ENCODE data around the gene THEMIS2. TPM values are rescaled to one million over a fixed set of nuclear protein-coding genes. Genes with fewer than 3 reads are reported as not detected.

THEMIS2 gene
- total RNA-seq, 4 donors from 2014 or later: 5.6 to 12.0 (median 7.9) TPM

DNA sequence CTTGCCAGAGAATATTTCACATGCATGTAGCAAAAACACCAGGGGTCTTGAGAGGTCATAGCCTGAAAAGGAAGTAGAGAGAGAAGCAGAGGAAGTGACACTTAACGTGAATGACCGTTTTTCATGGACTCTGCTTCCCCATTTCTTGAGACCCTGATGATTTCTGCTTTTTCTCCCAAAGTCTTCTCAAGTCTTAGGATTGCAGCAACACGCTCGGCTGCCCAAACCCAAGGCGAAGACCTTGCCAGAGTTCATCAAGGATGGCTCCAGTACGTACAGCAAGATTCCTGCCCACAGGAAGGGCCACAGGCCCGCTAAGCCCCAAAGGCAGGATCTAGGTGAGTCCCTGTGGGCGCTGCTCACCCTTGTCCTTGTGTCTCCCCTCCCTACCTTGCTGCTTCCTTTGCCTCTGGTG is 12.8 kb downstream of the THEMIS2 start:
- H3K4me3 ChIP-seq: no peak overlapping the region
- no peaks in the 10 kb centered on the region for H3K9me3 ChIP-seq
- TF ChIP-seq POLR2A (IDR thresholded peaks at IDR 0.05) (no peak), POLR2AphosphoS5 (IDR thresholded peaks at IDR 0.05) (no peak), EP300 (IDR thresholded peaks at IDR 0.05) (no peak)
- TF ChIP-seq, protein P1, sequence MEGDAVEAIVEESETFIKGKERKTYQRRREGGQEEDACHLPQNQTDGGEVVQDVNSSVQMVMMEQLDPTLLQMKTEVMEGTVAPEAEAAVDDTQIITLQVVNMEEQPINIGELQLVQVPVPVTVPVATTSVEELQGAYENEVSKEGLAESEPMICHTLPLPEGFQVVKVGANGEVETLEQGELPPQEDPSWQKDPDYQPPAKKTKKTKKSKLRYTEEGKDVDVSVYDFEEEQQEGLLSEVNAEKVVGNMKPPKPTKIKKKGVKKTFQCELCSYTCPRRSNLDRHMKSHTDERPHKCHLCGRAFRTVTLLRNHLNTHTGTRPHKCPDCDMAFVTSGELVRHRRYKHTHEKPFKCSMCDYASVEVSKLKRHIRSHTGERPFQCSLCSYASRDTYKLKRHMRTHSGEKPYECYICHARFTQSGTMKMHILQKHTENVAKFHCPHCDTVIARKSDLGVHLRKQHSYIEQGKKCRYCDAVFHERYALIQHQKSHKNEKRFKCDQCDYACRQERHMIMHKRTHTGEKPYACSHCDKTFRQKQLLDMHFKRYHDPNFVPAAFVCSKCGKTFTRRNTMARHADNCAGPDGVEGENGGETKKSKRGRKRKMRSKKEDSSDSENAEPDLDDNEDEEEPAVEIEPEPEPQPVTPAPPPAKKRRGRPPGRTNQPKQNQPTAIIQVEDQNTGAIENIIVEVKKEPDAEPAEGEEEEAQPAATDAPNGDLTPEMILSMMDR (IDR thresholded peaks at IDR 0.05): no peak
- H3K4me1 ChIP-seq: peaks cover 4% of the 10 kb centered on the region
- WGBS: 84% methylated on average over 6 of the region's 8 CpGs
- DNase-seq (ENCODE audit: low spot score in 2 of 2): no peak
- H3K27me3 ChIP-seq: no peaks in the 10 kb centered on the region
- peaks cover 36% of the 10 kb centered on the region for H3K36me3 ChIP-seq
- H3K27ac ChIP-seq: peak overlapping the region; percentile 27

DNA sequence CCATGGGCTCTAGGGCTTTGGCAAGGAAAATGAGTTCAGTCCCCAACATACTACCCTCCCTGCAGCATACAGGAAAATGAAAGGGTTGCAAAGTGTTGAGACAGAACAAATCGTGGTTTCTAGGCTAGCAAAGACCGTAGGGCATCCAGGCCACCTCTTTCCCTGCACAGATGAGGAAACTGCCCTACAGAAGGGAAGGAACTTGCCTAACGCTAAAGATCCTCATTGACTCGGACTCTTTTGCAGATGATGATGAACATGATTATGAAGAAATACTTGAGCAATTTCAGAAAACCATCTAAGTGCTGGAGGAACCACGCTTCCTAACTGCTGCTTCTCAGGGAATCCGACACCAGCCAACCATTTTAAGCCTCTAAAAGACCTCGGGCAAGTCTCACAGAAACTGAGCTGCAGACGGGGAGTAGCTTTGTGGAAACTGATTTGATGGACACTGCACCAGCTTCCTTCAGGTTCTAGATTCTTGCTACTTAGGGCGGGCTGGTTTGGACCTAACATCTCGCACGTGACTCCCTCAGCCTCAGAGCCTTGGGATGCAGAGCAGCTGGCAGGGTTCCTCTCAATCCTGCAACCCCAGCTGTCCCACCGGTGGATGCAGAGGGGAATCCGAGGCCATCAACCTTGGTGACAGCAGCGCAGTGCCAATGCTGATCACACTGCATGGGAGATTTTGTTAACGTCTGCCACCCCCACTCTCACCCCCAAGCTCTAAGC is 13.4 kb downstream of the THEMIS2 start:
- 87% methylated on average over 12 of the region's 15 CpGs for WGBS
- no peaks in the 10 kb centered on the region for H3K9me3 ChIP-seq
- TF ChIP-seq POLR2AphosphoS5 (IDR thresholded peaks at IDR 0.05) (no peak), POLR2A (IDR thresholded peaks at IDR 0.05) (no peak), EP300 (IDR thresholded peaks at IDR 0.05) (no peak)
- TF ChIP-seq, protein P1 (IDR thresholded peaks at IDR 0.05): no peak
- H3K27me3 ChIP-seq: no peaks in the 10 kb centered on the region
- DNase-seq (ENCODE audit: low spot score in 2 of 2): no peak
- no peak overlapping the region for H3K4me3 ChIP-seq
- H3K4me1 ChIP-seq: peaks cover 4% of the 10 kb centered on the region
- H3K27ac ChIP-seq: peak overlapping the region; percentile 27
- H3K36me3 ChIP-seq: peaks cover 41% of the 10 kb centered on the region

DNA sequence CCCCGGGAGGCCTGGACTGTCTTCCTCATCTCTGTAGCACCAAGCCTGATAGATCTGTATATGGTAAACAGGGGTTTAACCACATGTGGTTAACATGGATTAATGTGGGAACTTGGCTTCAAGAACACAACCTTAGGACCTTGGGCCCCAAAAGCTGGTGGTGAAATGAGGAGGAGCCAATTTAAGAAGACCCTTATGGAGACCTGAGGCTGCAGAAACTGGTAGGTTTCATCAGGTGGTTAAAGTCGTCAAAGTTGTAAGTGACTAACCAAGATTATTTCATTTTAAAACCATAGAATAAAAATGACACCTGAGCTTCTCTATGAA is 14.0 kb downstream of the THEMIS2 start:
- no peaks in the 10 kb centered on the region for H3K27me3 ChIP-seq
- peaks cover 46% of the 10 kb centered on the region for H3K36me3 ChIP-seq
- no peak for DNase-seq (ENCODE audit: low spot score in 2 of 2)
- H3K27ac ChIP-seq: no peak overlapping the region
- no peaks in the 10 kb centered on the region for H3K9me3 ChIP-seq
- WGBS: 78% methylated on average over 2 of the region's 2 CpGs
- no peak for TF ChIP-seq EP300 (IDR thresholded peaks at IDR 0.05)
- no peak for TF ChIP-seq POLR2A (IDR thresholded peaks at IDR 0.05)
- no peak for TF ChIP-seq POLR2AphosphoS5 (IDR thresholded peaks at IDR 0.05)
- TF ChIP-seq, protein P1 (IDR thresholded peaks at IDR 0.05): no peak
- peaks cover 4% of the 10 kb centered on the region for H3K4me1 ChIP-seq
- H3K4me3 ChIP-seq: no peak overlapping the region

DNA sequence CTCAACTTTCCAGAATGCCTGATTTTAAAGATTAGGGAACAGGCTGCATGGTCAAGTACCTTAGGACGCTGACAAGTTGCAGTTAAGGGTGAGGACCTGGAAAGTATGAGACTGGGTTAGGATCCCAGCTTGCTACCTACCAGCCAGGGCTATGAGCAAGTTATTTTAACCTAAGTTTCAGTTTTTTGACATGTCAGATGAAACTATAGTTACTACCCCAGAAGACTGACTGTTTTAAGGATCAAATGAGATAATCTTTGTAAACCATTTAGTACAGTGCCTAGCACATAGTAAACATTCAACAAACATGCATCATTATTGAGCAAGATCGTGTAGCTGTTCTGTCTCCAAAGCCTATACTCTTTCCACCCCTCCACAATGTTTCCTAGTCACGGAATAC is 14.4 kb downstream of the THEMIS2 start:
- Histone ChIP-seq H3K9me3 (no peaks in the 10 kb centered on the region), H3K27ac (no peak overlapping the region), H3K27me3 (no peaks in the 10 kb centered on the region), H3K36me3 (peaks cover 50% of the 10 kb centered on the region), H3K4me3 (no peak overlapping the region), H3K4me1 (peaks cover 4% of the 10 kb centered on the region)
- DNase-seq (ENCODE audit: low spot score in 2 of 2): no peak
- TF ChIP-seq EP300 (IDR thresholded peaks at IDR 0.05): no peak
- TF ChIP-seq, protein P1 (IDR thresholded peaks at IDR 0.05): no peak
- WGBS: 87% methylated on average over 3 of the region's 3 CpGs

DNA sequence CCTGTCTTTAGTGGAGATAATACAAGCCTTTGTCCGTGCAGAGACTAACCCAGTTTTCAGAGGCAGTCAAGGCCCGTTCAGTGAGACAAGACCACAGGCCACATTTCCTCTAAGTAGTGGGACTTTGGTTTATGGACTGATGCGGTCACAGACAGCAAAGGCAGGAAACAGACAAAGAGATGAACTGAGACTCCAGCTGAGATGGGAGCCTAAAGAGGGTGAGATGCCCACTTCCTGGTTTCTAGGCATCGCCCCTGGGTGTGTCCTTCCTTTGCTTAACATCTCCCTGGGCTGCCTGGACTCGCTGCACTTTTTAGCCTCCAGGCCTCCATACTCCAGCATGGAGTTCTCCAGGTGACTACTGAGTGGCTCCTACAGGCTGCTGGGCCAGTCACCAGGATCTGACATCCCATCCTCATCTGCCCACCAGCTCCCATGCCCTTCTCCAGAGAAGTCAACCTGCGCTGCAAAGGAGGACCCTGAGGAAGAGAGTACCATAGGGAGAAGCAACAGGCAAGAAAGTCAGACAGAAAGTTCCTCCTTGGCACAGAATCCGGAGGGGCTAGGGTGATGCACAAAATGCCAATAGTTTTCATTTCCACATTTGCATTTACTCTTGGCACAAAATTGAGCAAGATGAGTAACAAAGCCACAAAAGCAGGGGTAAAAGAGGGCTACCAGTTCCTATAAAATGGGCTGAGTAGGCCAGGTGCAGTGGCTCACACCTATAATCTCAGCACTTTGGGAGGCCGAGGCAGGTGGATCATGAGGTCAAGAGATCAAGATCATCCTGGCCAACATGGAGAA is 15.1 kb downstream of the THEMIS2 start:
- DNase-seq (ENCODE audit: low spot score in 2 of 2): no peak

More for the DNA sequence above, 15.1 kb downstream of the THEMIS2 start:
- Histone ChIP-seq H3K4me1 (peaks cover 4% of the 10 kb centered on the region), H3K27ac (no peak overlapping the region), H3K4me3 (no peak overlapping the region), H3K9me3 (no peaks in the 10 kb centered on the region), H3K36me3 (peaks cover 51% of the 10 kb centered on the region), H3K27me3 (no peaks in the 10 kb centered on the region)
- TF ChIP-seq EP300 (IDR thresholded peaks at IDR 0.05): no peak
- TF ChIP-seq POLR2AphosphoS5 (IDR thresholded peaks at IDR 0.05): no peak
- TF ChIP-seq, protein P1 (IDR thresholded peaks at IDR 0.05): no peak
- TF ChIP-seq POLR2A (IDR thresholded peaks at IDR 0.05): no peak
- WGBS: 76% methylated on average over 6 of the region's 8 CpGs

Measured in suprapubic skin (tissue), 4 donors.